HepG2 (cell line): ENCODE data around the gene PEAK3. TPM values are rescaled to one million over a fixed set of nuclear protein-coding genes. Genes with fewer than 3 reads are reported as not detected.

Source experiments
- ATF5 ChIP-seq: sonication (generic); formaldehyde crosslinking; IDR thresholded peaks from 2 replicates; pipeline ENCODE4 v1.4.0; 2020; ENCODE audit warnings: mild to moderate bottlenecking, low read depth, missing genetic modification reagents
- CENPT ChIP-seq: sonication (generic); formaldehyde crosslinking; IDR thresholded peaks from 2 replicates; pipeline ENCODE4 v1.8.0; 2022; ENCODE audit warnings: low read depth, mild to moderate bottlenecking, moderate library complexity, missing genetic modification reagents
- KAT2B ChIP-seq: fragments of 150-350 bp; IDR thresholded peaks from 2 replicates; pipeline ENCODE4 v1.6.1; 2014; ENCODE audit warnings: low read depth, low read length, borderline replicate concordance
- KDM3A ChIP-seq: IDR thresholded peaks from 2 replicates; pipeline ENCODE4 v1.6.1; 2018; ENCODE audit warnings: low read depth, missing compliant biosample characterization
- NFRKB ChIP-seq: fragments of 450-650 bp; IDR thresholded peaks from 2 replicates; pipeline ENCODE4 v1.6.1; 2017
- SP1 ChIP-seq, 2 experiments: fragments of 450-650 bp in 1 of 2; sonication (generic) in 1 of 2; formaldehyde crosslinking in 1 of 2; IDR thresholded peaks; 2 replicates each; pipeline versions ENCODE4 v1.4.0 to v1.6.1; 2016 to 2020; ENCODE audit warnings: missing genetic modification reagents in 1 of 2
- ZFX ChIP-seq: sonication (generic); formaldehyde crosslinking; IDR thresholded peaks from 2 replicates; pipeline ENCODE4 v1.4.0; 2020; ENCODE audit warnings: mild to moderate bottlenecking, low read depth, missing genetic modification reagents, moderate library complexity
- ZNF251 ChIP-seq: sonication (generic); formaldehyde crosslinking; IDR thresholded peaks from 2 replicates; pipeline ENCODE4 v1.9.0; 2021; ENCODE audit warnings: mild to moderate bottlenecking, missing genetic modification reagents
- ZNF34 ChIP-seq: sonication (generic); formaldehyde crosslinking; IDR thresholded peaks from 2 replicates; pipeline ENCODE4 v1.4.0; 2020; ENCODE audit warnings: mild to moderate bottlenecking, missing genetic modification reagents, borderline replicate concordance
- ZNF446 ChIP-seq: sonication (generic); formaldehyde crosslinking; IDR thresholded peaks from 2 replicates; pipeline ENCODE4 v1.5.0; 2020; ENCODE audit warnings: mild to moderate bottlenecking, missing genetic modification reagents
- ZNF501 ChIP-seq: sonication (generic); formaldehyde crosslinking; IDR thresholded peaks from 2 replicates; pipeline ENCODE4 v1.5.1; 2020; ENCODE audit warnings: mild to moderate bottlenecking, moderate library complexity, missing genetic modification reagents
- polyA plus RNA-seq, 8 experiments: library from polyadenylated mRNA; depleted of rRNA in 3 of 8; stranded (reverse) in 7 of 8; unstranded in 1 of 8; fragments of >200 nt; fragmentation: Illumina TruSeq in 4 of 8; extraction: Trizol in 4 of 8; gene quantifications; 2 replicates each; pipeline versions ENCODE4 v1.2.1 to v1.2.3, GENCODE V29; 2011 to 2016; ENCODE audit warnings: low read depth in 4 of 8, missing spikeins in 1 of 8, mixed read lengths in 1 of 8; ENCODE audit not compliant: insufficient read depth in 1 of 8
- total RNA-seq, 5 experiments: library from RNA; depleted of rRNA; stranded (reverse); fragments of >200 nt; fragmentation: Illumina TruSeq; extraction: Trizol; gene quantifications; 2 replicates each; pipeline ENCODE4 v1.2.3, GENCODE V29; 2016; ENCODE audit warnings: low read depth in 1 of 5
- TF ChIP-seq, protein P1 (sequence below): sonication (generic); formaldehyde crosslinking; IDR thresholded peaks from 2 replicates; pipeline ENCODE4 v1.8.0; 2022; ENCODE audit warnings: low read depth, missing genetic modification reagents

The PEAK3 gene
- total and polyA plus RNA-seq, 2 of the 13 experiments (the other 11 are each of a cell fraction or from before 2014, with no cell fraction given), result not detected

DNA sequence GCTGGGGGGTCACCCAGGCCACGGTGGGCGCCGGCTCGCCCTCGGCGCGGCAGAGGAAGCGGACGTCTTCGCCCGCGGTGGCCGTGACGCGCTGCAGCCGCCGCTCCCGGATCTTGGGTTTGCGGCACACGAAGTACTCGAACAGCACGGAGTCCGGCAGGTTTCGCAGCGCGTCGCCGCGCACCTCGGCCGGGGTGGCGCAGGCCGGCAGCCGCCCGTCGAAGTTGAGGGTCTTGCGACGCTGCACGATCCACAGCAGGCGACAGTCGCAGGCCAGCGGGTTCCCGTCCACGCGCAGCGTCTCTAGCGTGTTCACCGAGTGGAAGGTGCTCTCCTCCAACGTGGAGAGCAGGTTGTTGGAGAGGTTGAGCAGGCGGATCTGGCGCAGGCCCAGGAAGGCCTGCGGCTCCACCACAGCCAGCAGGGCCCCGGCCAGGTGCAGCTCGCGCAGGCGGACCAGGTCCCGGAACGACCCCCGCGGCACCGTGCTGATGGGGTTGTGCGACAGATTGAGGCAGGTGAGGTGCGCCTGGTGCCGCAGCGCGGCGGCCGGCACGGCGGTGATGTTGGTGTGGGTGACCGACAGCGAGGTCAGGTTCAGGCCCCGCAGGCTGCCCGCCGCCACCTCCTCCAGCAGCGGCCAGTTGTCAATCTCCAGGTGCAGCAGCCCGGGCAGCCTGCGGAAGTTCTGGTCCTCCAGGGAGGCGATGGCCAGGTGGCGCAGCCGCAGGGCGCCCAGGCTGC, 8.6 kb upstream of the PEAK3 start (continued):
- TF ChIP-seq CENPT, result no peak
- TF ChIP-seq KDM3A (CRISPR knock-in tag), result no peak
- TF ChIP-seq ZNF251 (CRISPR knock-in tag), result no peak
- no peak for TF ChIP-seq ATF5 (CRISPR knock-in tag)
- no peak for TF ChIP-seq ZNF34 (CRISPR knock-in tag)
- TF ChIP-seq ZFX (CRISPR knock-in tag), result 0 out of 2 replicates have a peak, but pooled peaks have one; percentile 2
- TF ChIP-seq, protein P1, sequence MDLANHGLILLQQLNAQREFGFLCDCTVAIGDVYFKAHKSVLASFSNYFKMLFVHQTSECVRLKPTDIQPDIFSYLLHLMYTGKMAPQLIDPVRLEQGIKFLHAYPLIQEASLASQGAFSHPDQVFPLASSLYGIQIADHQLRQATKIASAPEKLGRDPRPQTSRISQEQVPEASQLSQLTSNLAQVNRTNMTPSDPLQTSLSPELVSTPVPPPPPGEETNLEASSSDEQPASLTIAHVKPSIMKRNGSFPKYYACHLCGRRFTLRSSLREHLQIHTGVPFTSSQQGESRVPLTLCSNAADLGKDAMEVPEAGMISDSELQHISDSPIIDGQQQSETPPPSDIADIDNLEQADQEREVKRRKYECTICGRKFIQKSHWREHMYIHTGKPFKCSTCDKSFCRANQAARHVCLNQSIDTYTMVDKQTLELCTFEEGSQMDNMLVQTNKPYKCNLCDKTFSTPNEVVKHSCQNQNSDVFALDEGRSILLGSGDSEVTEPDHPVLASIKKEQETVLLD (CRISPR knock-in tag), result no peak
- TF ChIP-seq SP1 (IDR thresholded peaks at IDR 0.05), result no peak
- TF ChIP-seq SP1 (CRISPR knock-in tag; IDR thresholded peaks at IDR 0.05), result no peak
- no peak for TF ChIP-seq NFRKB
- TF ChIP-seq ZNF446 (CRISPR knock-in tag), result no peak
- TF ChIP-seq ZNF501 (CRISPR knock-in tag), result peak; percentile 20; the same call in 1 of the 2 replicates
- TF ChIP-seq KAT2B, result no peak
- TF ChIP-seq, all 625 proteins: peak for 5
